COLO829 (cell line): ENCODE data around the gene CCDC91.
"Not testable (repeated sequence)": the region's sequence is repeated elsewhere in the genome, so short reads cannot be mapped to it uniquely, and the experiment has no call there.

Source experiments
- DNase-seq: peaks from one replicate; pipeline ENCODE4 v3.0.0; 2012; ENCODE audit warnings: low spot score

CCDC91 gene

GRCh38 chr12:28290262-28290661, 100.0 kb downstream of the CCDC91 start:
- DNase-seq = no peak

GRCh38 chr12:28292699-28293098, 102.4 kb downstream of the CCDC91 start:
- no peak for DNase-seq

GRCh38 chr12:28294300-28294699, 104.0 kb downstream of the CCDC91 start:
- no peak for DNase-seq

- DNase-seq = no peak
These were observed 106.0 kb downstream of the CCDC91 start for GRCh38 chr12:28296287-28296686.

- DNase-seq = no peak
These were observed 112.9 kb downstream of the CCDC91 start for GRCh38 chr12:28303192-28303591.

- DNase-seq = no peak
These were observed 116.3 kb downstream of the CCDC91 start for GRCh38 chr12:28306535-28306934.

GRCh38 chr12:28308891-28309290, 118.6 kb downstream of the CCDC91 start:
- no peak for DNase-seq

- DNase-seq = no peak
These were observed 123.4 kb downstream of the CCDC91 start for GRCh38 chr12:28313631-28314030.

GRCh38 chr12:28316049-28316448, 125.8 kb downstream of the CCDC91 start:
- DNase-seq = no peak

GRCh38 chr12:28318273-28318672, 128.0 kb downstream of the CCDC91 start:
- no peak for DNase-seq

- no peak for DNase-seq
These were observed 130.1 kb downstream of the CCDC91 start for GRCh38 chr12:28320353-28320752.

- DNase-seq = no peak
These were observed 137.5 kb downstream of the CCDC91 start for GRCh38 chr12:28327722-28328121.

- no peak for DNase-seq
These were observed 138.7 kb downstream of the CCDC91 start for GRCh38 chr12:28328967-28329366.

GRCh38 chr12:28329727-28330126, 139.5 kb downstream of the CCDC91 start:
- not testable (repeated sequence) for DNase-seq

- not testable (repeated sequence) for DNase-seq
These were observed 140.0 kb downstream of the CCDC91 start for GRCh38 chr12:28330232-28330631.

GRCh38 chr12:28331130-28331529, 140.9 kb downstream of the CCDC91 start:
- DNase-seq = no peak

GRCh38 chr12:28340261-28341045, 150.2 kb downstream of the CCDC91 start:
- no peak for DNase-seq

- DNase-seq = no peak
These were observed 153.5 kb downstream of the CCDC91 start for GRCh38 chr12:28343713-28344112.

GRCh38 chr12:28346567-28346966, 156.3 kb downstream of the CCDC91 start:
- DNase-seq = no peak

GRCh38 chr12:28349196-28349595, 158.9 kb downstream of the CCDC91 start:
- no peak for DNase-seq

- no peak for DNase-seq
These were observed 160.2 kb downstream of the CCDC91 start for GRCh38 chr12:28350502-28350901.

- no peak for DNase-seq
These were observed 161.2 kb downstream of the CCDC91 start for GRCh38 chr12:28351414-28351813.

- no peak for DNase-seq
These were observed 164.9 kb downstream of the CCDC91 start for GRCh38 chr12:28355161-28355560.

GRCh38 chr12:28360253-28360652, 170.0 kb downstream of the CCDC91 start:
- no peak for DNase-seq
